Trophoblast cell (in vitro differentiated cells and primary cell): ENCODE data around the gene MYOD1.

Experiments
- DNase-seq, 2 donors: peaks; one replicate each; pipeline ENCODE4 v3.0.0-alpha.2; 2016
- H2AFZ ChIP-seq: 2 replicates; pipeline ENCODE4 v1.6.1; 2013; ENCODE audit warnings: low read length, moderate library complexity, mild to moderate bottlenecking; ENCODE audit not compliant: insufficient read depth, poor library complexity
- H2AK5ac ChIP-seq: 2 replicates; pipeline ENCODE4 v1.6.1; 2013; ENCODE audit warnings: mild to moderate bottlenecking, low read length
- H2BK120ac ChIP-seq: 2 replicates; pipeline ENCODE4 v1.6.1; 2013; ENCODE audit warnings: low read length, mild to moderate bottlenecking, moderate library complexity; ENCODE audit not compliant: insufficient read depth, poor library complexity
- H2BK12ac ChIP-seq: 2 replicates; pipeline ENCODE4 v1.6.1; 2013; ENCODE audit warnings: mild to moderate bottlenecking, low read length, moderate library complexity
- H2BK5ac ChIP-seq: 2 replicates; pipeline ENCODE4 v1.6.1; 2013; ENCODE audit warnings: low read length, low read depth, moderate library complexity, mild to moderate bottlenecking; ENCODE audit not compliant: poor library complexity
- H3K14ac ChIP-seq: 2 replicates; pipeline ENCODE4 v1.6.1; 2013; ENCODE audit warnings: mild to moderate bottlenecking, low read length
- H3K18ac ChIP-seq: 2 replicates; pipeline ENCODE4 v1.6.1; 2013; ENCODE audit warnings: mild to moderate bottlenecking, low read length
- H3K23ac ChIP-seq: 2 replicates; pipeline ENCODE4 v1.6.1; 2013; ENCODE audit warnings: low read length
- H3K27ac ChIP-seq: 2 replicates; pipeline ENCODE4 v1.5.1; 2013; ENCODE audit warnings: low read depth, mild to moderate bottlenecking, inconsistent platforms, low read length, moderate library complexity
- H3K27me3 ChIP-seq: 2 replicates; pipeline ENCODE4 v1.6.1; 2013; ENCODE audit warnings: inconsistent platforms, mild to moderate bottlenecking, low read length, moderate library complexity; ENCODE audit not compliant: insufficient read depth
- H3K36me3 ChIP-seq, 2 experiments: 1 replicate in 1 of 2; 2 replicates in 1 of 2; pipeline ENCODE4 v1.6.1; 2013; ENCODE audit warnings: low read length in 2 of 2, mild to moderate bottlenecking in 2 of 2, moderate library complexity in 1 of 2; ENCODE audit not compliant: insufficient read depth in 2 of 2, control insufficient read depth in 1 of 2
- H3K4ac ChIP-seq: 2 replicates; pipeline ENCODE4 v1.6.1; 2013; ENCODE audit warnings: low read depth, mild to moderate bottlenecking, low read length, moderate library complexity
- H3K4me1 ChIP-seq, 2 experiments: 1 replicate in 1 of 2; 2 replicates in 1 of 2; pipeline ENCODE4 v1.6.1; 2013; ENCODE audit warnings: low read length in 2 of 2, mild to moderate bottlenecking in 2 of 2, moderate library complexity in 1 of 2; ENCODE audit not compliant: insufficient read depth in 2 of 2, control insufficient read depth in 1 of 2
- H3K4me2 ChIP-seq: 2 replicates; pipeline ENCODE4 v1.6.1; 2013; ENCODE audit warnings: inconsistent platforms, mild to moderate bottlenecking, low read length, moderate library complexity
- H3K4me3 ChIP-seq: 2 replicates; pipeline ENCODE4 v1.5.1; 2013; ENCODE audit warnings: mild to moderate bottlenecking, low read depth, low read length, inconsistent platforms
- H3K79me1 ChIP-seq: one replicate; pipeline ENCODE4 v1.6.1; 2013; ENCODE audit warnings: low read length
- H3K79me2 ChIP-seq: 2 replicates; pipeline ENCODE4 v1.6.1; 2013; ENCODE audit warnings: low read length, mild to moderate bottlenecking; ENCODE audit not compliant: control insufficient read depth, insufficient read depth, poor library complexity
- H3K9ac ChIP-seq: 2 replicates; pipeline ENCODE4 v1.6.1; 2013; ENCODE audit warnings: mild to moderate bottlenecking, low read length
- H3K9me3 ChIP-seq: 2 replicates; pipeline ENCODE4 v1.6.1; 2013; ENCODE audit warnings: low read depth, mild to moderate bottlenecking, control low read depth, inconsistent platforms, low read length; ENCODE audit not compliant: insufficient read depth
- H4K12ac ChIP-seq: 2 replicates; pipeline ENCODE4 v1.6.1; 2013; ENCODE audit warnings: low read depth, mild to moderate bottlenecking, low read length, moderate library complexity
- H4K8ac ChIP-seq: 2 replicates; pipeline ENCODE4 v1.6.1; 2013; ENCODE audit warnings: low read depth, mild to moderate bottlenecking, low read length, moderate library complexity
- H4K91ac ChIP-seq: one replicate; pipeline ENCODE4 v1.6.1; 2013; ENCODE audit warnings: low read depth, mild to moderate bottlenecking, low read length, moderate library complexity
- WGBS: extraction: QIAGEN DNeasy Blood & Tissue Kit; methylation state at CpG from one replicate; pipeline ENCODE4 v1.1.7; 2013; ENCODE audit warnings: missing lambda C conversion rate; ENCODE audit not compliant: insufficient read length, insufficient coverage; ENCODE audit errors: extremely low coverage; 5-methylcytosine and 5-hydroxymethylcytosine counted together

Gene MYOD1

GRCh38 chr11:17743808-17744119, 24.4 kb downstream of the MYOD1 start:
- Histone ChIP-seq H3K79me2 (no peaks in the 10 kb centered on the region), H3K9me3 (peaks cover 3% of the 10 kb centered on the region), H3K23ac (no peak overlapping the region), H4K91ac (no peak overlapping the region), H3K4me3 (no peak overlapping the region), H3K79me1 (no peaks in the 10 kb centered on the region), H3K9ac (no peak overlapping the region), H3K18ac (no peak overlapping the region), H2BK12ac (no peak overlapping the region), H4K12ac (no peak overlapping the region), H2AK5ac (no peak overlapping the region), H2BK120ac (no peak overlapping the region), H2AFZ (no peak overlapping the region), H3K27me3 (no peaks in the 10 kb centered on the region), H3K14ac (no peak overlapping the region), H3K27ac (no peak overlapping the region), H4K8ac (no peak overlapping the region), H2BK5ac (no peak overlapping the region), H3K36me3 (no peaks in the 10 kb centered on the region), H3K4me1 (no peaks in the 10 kb centered on the region), H3K4ac (no peak overlapping the region), H3K4me2 (no peak overlapping the region)
- WGBS = no CpG with 5 or more reads among the region's 5 CpGs
- DNase-seq = no peak

- no peak overlapping the region for H2AFZ ChIP-seq
- H3K4me3 ChIP-seq = no peak overlapping the region
- no peak overlapping the region for H2BK12ac ChIP-seq
- no peak overlapping the region for H4K91ac ChIP-seq
- no peak overlapping the region for H3K14ac ChIP-seq
- no peak overlapping the region for H4K12ac ChIP-seq
- H3K27ac ChIP-seq = no peak overlapping the region
- H2BK5ac ChIP-seq = no peak overlapping the region
- no peak for DNase-seq
- WGBS = no CpG with 5 or more reads among the region's 10 CpGs
- H4K8ac ChIP-seq = no peak overlapping the region
- no peaks in the 10 kb centered on the region for H3K36me3 ChIP-seq
- no peak overlapping the region for H3K9ac ChIP-seq
- no peak overlapping the region for H3K18ac ChIP-seq
- no peaks in the 10 kb centered on the region for H3K79me2 ChIP-seq
- no peak overlapping the region for H3K4me2 ChIP-seq
- H3K27me3 ChIP-seq = no peaks in the 10 kb centered on the region
- H3K79me1 ChIP-seq = no peaks in the 10 kb centered on the region
- no peak overlapping the region for H2AK5ac ChIP-seq
- no peak overlapping the region for H3K23ac ChIP-seq
- H3K4me1 ChIP-seq = no peaks in the 10 kb centered on the region
- peaks cover 3% of the 10 kb centered on the region for H3K9me3 ChIP-seq
- no peak overlapping the region for H2BK120ac ChIP-seq
- H3K4ac ChIP-seq = no peak overlapping the region
Observed at GRCh38 chr11:17744151-17744940, 25.0 kb downstream of the MYOD1 start.

GRCh38 chr11:17745023-17745772, 25.8 kb downstream of the MYOD1 start:
- H2AK5ac ChIP-seq = no peak overlapping the region
- no peak overlapping the region for H3K4ac ChIP-seq
- no peaks in the 10 kb centered on the region for H3K36me3 ChIP-seq
- no CpG with 5 or more reads among the region's 20 CpGs for WGBS
- H4K91ac ChIP-seq = no peak overlapping the region
- H3K9me3 ChIP-seq = no peaks in the 10 kb centered on the region
- H3K27ac ChIP-seq = no peak overlapping the region
- no peak overlapping the region for H2BK5ac ChIP-seq
- no peaks in the 10 kb centered on the region for H3K27me3 ChIP-seq
- H3K4me2 ChIP-seq = no peak overlapping the region
- H3K14ac ChIP-seq = no peak overlapping the region
- no peak overlapping the region for H2BK120ac ChIP-seq
- no peaks in the 10 kb centered on the region for H3K79me1 ChIP-seq
- no peak overlapping the region for H2BK12ac ChIP-seq
- H3K4me1 ChIP-seq = no peaks in the 10 kb centered on the region
- no peak overlapping the region for H2AFZ ChIP-seq
- no peak overlapping the region for H3K4me3 ChIP-seq
- H4K8ac ChIP-seq = no peak overlapping the region
- H3K9ac ChIP-seq = no peak overlapping the region
- no peak overlapping the region for H3K18ac ChIP-seq
- H3K79me2 ChIP-seq = no peaks in the 10 kb centered on the region
- DNase-seq = no peak
- no peak overlapping the region for H3K23ac ChIP-seq
- H4K12ac ChIP-seq = no peak overlapping the region

- Histone ChIP-seq H4K8ac (no peak overlapping the region), H2BK5ac (no peak overlapping the region), H3K4me3 (no peak overlapping the region), H3K14ac (no peak overlapping the region), H3K4me1 (no peaks in the 10 kb centered on the region), H3K4me2 (no peak overlapping the region), H3K4ac (no peak overlapping the region), H4K12ac (no peak overlapping the region), H3K27me3 (no peaks in the 10 kb centered on the region), H4K91ac (no peak overlapping the region), H3K9me3 (no peaks in the 10 kb centered on the region), H3K23ac (no peak overlapping the region), H3K27ac (no peak overlapping the region), H2BK12ac (no peak overlapping the region), H2BK120ac (no peak overlapping the region), H3K79me1 (no peaks in the 10 kb centered on the region), H3K18ac (no peak overlapping the region), H2AK5ac (no peak overlapping the region), H3K36me3 (no peaks in the 10 kb centered on the region), H3K9ac (no peak overlapping the region), H3K79me2 (no peaks in the 10 kb centered on the region), H2AFZ (no peak overlapping the region)
- WGBS = no CpG with 5 or more reads among the region's 11 CpGs
- DNase-seq = no peak
Observed at GRCh38 chr11:17746096-17746495, 26.7 kb downstream of the MYOD1 start.
